ENCODE results near the gene IER5L.

IER5L gene

DNA sequence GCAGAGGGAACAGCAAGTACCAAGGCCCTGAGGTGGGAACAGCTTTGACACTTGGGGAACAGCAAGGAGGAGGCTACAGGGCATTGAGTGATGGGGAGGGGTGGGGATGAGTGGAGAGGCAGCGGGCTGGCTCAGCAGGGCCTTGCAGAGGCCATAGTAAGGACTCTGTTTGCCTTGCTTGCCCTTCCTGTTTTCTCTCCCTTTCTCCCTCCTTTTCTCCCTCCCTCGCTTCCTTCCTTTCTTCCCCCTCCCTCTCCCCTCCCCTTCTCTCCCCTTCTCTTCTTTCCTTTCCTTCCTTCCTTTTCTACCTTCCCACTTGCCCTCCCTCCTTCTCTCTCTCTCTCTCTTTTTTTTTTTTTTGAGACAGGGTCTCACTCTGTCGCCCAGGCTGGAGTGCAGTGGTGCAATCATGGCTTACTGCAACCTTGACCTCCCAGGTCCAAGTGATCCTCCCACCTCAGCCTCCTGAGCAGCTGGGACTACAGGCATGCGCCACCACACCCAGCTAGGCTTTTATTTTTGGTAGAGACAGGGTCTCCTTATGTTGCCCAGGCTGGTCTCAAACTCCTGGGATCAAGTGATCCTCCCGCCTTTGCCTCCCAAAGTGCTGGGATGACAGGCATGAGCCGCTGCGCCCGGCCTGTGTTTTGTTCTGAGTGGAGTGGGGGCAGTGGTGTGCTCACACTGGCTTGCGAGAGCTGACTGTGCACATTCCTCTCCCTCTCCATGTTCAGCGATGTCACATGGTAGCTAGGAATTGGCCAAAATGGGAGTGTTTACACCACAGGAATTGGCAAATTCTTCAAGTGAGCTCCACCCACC is 17.1 kb downstream of the IER5L start:
- no peaks in the 10 kb centered on the region for H4K20me1 ChIP-seq (ENCODE audit: low read depth, low read length)
- H3K9me3 ChIP-seq (ENCODE audit: insufficient read depth, low read length) = no peaks in the 10 kb centered on the region
- no peak overlapping the region for H2AFZ ChIP-seq (ENCODE audit: low read depth, low read length, severe bottlenecking)

DNA sequence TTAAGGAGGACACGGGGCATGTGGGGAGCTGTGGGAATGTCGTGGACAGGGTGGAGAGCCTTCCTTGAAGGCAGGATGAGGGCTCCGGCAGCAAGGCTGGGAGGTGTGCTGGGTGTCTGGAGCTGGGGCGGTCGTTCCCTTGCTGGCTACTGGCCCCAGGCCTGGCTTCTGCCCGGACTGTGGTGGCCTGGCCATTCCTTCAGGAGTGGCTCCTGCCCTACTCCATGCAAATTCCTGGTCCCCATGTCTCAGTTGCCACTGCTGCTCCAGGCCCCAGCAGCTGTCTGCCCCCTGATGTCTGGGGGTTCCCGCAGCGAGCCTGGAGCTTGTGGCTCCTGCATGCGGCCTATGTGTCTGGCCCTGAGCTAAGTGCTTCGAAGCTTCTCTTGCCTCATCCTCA is 21.9 kb downstream of the IER5L start:
- no peak for TF ChIP-seq EZH2phosphoT487 (conservative IDR thresholded peaks at IDR 0.05; ENCODE audit: low read length)
- TF ChIP-seq, protein P1, sequence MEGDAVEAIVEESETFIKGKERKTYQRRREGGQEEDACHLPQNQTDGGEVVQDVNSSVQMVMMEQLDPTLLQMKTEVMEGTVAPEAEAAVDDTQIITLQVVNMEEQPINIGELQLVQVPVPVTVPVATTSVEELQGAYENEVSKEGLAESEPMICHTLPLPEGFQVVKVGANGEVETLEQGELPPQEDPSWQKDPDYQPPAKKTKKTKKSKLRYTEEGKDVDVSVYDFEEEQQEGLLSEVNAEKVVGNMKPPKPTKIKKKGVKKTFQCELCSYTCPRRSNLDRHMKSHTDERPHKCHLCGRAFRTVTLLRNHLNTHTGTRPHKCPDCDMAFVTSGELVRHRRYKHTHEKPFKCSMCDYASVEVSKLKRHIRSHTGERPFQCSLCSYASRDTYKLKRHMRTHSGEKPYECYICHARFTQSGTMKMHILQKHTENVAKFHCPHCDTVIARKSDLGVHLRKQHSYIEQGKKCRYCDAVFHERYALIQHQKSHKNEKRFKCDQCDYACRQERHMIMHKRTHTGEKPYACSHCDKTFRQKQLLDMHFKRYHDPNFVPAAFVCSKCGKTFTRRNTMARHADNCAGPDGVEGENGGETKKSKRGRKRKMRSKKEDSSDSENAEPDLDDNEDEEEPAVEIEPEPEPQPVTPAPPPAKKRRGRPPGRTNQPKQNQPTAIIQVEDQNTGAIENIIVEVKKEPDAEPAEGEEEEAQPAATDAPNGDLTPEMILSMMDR (IDR thresholded peaks at IDR 0.05; ENCODE audit: insufficient read depth, low read length, poor library complexity, severe bottlenecking) = no peak
- Histone ChIP-seq H3K4me3 (ENCODE audit: insufficient read depth, low read length, poor library complexity, severe bottlenecking) (no peak overlapping the region), H3K27me3 (ENCODE audit: low read length) (no peaks in the 10 kb centered on the region), H4K20me1 (ENCODE audit: low read depth, low read length) (no peaks in the 10 kb centered on the region), H3F3A (ENCODE audit: insufficient read depth) (no peaks in the 10 kb centered on the region), H3K36me3 (ENCODE audit: low read length) (no peaks in the 10 kb centered on the region), H3K9me2 (replicated peaks; ENCODE audit: insufficient read depth, low read length) (no peaks in the 10 kb centered on the region), H3K9me3 (ENCODE audit: insufficient read depth, low read length) (no peaks in the 10 kb centered on the region), H3K9ac (ENCODE audit: low read length) (no peak overlapping the region), H2AFZ (ENCODE audit: low read depth, low read length, severe bottlenecking) (no peak overlapping the region), H3K4me2 (ENCODE audit: low read depth, low read length, poor library complexity, severe bottlenecking) (no peak overlapping the region), H3K79me2 (ENCODE audit: insufficient read depth, low read length) (no peaks in the 10 kb centered on the region), H3K27ac (ENCODE audit: low read depth, low read length) (no peak overlapping the region)

More for the DNA sequence above, 17.1 kb downstream of the IER5L start:
- Histone ChIP-seq H3K79me2 (ENCODE audit: insufficient read depth, low read length) (no peaks in the 10 kb centered on the region), H3K27ac (ENCODE audit: low read depth, low read length) (no peak overlapping the region), H3K27me3 (ENCODE audit: low read length) (no peaks in the 10 kb centered on the region), H3K9ac (ENCODE audit: low read length) (no peak overlapping the region), H3K9me2 (replicated peaks; ENCODE audit: insufficient read depth, low read length) (no peaks in the 10 kb centered on the region), H3F3A (ENCODE audit: insufficient read depth) (no peaks in the 10 kb centered on the region), H3K4me2 (ENCODE audit: low read depth, low read length, poor library complexity, severe bottlenecking) (no peak overlapping the region), H3K36me3 (ENCODE audit: low read length) (no peaks in the 10 kb centered on the region), H3K4me3 (ENCODE audit: insufficient read depth, low read length, poor library complexity, severe bottlenecking) (no peak overlapping the region)
- no peak for TF ChIP-seq EZH2phosphoT487 (conservative IDR thresholded peaks at IDR 0.05; ENCODE audit: low read length)
- TF ChIP-seq, protein P1 (IDR thresholded peaks at IDR 0.05; ENCODE audit: insufficient read depth, low read length, poor library complexity, severe bottlenecking) = no peak

DNA sequence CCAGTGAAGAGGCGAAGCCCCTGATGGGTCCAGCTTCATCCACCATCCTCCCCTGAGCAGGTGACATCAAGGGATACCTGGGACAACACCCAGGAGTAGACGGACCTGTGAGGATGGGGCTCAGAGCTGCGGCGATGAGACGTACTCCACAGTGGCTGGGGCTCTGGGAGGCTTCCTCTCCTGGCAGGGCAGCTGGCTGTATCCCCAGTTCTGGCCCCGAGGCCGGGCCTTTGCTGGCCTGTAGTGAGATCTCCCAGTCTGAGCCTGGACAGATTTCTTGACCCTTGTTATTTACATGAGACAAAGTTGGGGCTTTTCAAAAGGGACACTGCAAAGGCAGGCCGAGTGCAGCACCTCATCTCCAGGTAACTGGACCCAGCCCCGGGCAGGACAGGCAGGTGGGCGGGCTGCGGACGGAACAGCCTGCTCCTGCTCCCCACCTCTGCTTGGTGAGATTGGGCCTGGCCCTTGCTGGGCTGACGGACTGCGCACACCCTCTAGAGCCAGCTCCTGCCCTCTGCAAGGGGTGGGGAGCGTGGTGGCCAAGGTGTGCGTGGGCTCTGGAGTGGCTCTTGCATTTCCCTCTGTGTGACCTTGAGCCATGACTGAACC is 23.1 kb downstream of the IER5L start:
- Histone ChIP-seq H3K79me2 (ENCODE audit: insufficient read depth, low read length) (no peaks in the 10 kb centered on the region), H3K36me3 (ENCODE audit: low read length) (no peaks in the 10 kb centered on the region), H3K4me3 (ENCODE audit: insufficient read depth, low read length, poor library complexity, severe bottlenecking) (no peak overlapping the region), H3K9me2 (replicated peaks; ENCODE audit: insufficient read depth, low read length) (no peaks in the 10 kb centered on the region), H3K9me3 (ENCODE audit: insufficient read depth, low read length) (no peaks in the 10 kb centered on the region), H2AFZ (ENCODE audit: low read depth, low read length, severe bottlenecking) (no peak overlapping the region), H3F3A (ENCODE audit: insufficient read depth) (no peaks in the 10 kb centered on the region), H4K20me1 (ENCODE audit: low read depth, low read length) (no peaks in the 10 kb centered on the region), H3K4me2 (ENCODE audit: low read depth, low read length, poor library complexity, severe bottlenecking) (no peak overlapping the region), H3K27me3 (ENCODE audit: low read length) (no peaks in the 10 kb centered on the region), H3K9ac (ENCODE audit: low read length) (no peak overlapping the region), H3K27ac (ENCODE audit: low read depth, low read length) (no peak overlapping the region)
- TF ChIP-seq EZH2phosphoT487 (conservative IDR thresholded peaks at IDR 0.05; ENCODE audit: low read length) = no peak
- TF ChIP-seq, protein P1 (IDR thresholded peaks at IDR 0.05; ENCODE audit: insufficient read depth, low read length, poor library complexity, severe bottlenecking) = no peak

All from SU-DHL-6 (cell line).